GM12872 (cell line): ENCODE measurements around the gene CHKA.

ENCODE experiments used
- CTCF ChIP-seq: IDR thresholded peaks from 3 replicates; pipeline ENCODE4 v1.5.1; 2011; ENCODE audit warnings: low read depth, mild to moderate bottlenecking, low read length, moderate library complexity; ENCODE audit not compliant: insufficient read depth

Gene CHKA

GRCh38 chr11:68149417-68149816, 28.2 kb upstream of the CHKA start:
- TF ChIP-seq CTCF: no peak

GRCh38 chr11:68148879-68149278, 27.7 kb upstream of the CHKA start:
- no peak for TF ChIP-seq CTCF

GRCh38 chr11:68148071-68148805, 27.1 kb upstream of the CHKA start:
- no peak for TF ChIP-seq CTCF

- no peak for TF ChIP-seq CTCF
Measured at GRCh38 chr11:68146704-68147474, 25.7 kb upstream of the CHKA start.

- no peak for TF ChIP-seq CTCF
Measured at GRCh38 chr11:68146010-68146540, 24.9 kb upstream of the CHKA start.

- no peak for TF ChIP-seq CTCF
Measured at GRCh38 chr11:68145120-68145866, 24.1 kb upstream of the CHKA start.

GRCh38 chr11:68143310-68143689, 22.1 kb upstream of the CHKA start:
- no peak for TF ChIP-seq CTCF
